ENCODE results near the gene CELA2A. TPM values are rescaled to one million over a fixed set of nuclear protein-coding genes. Genes with fewer than 3 reads are reported as not detected.

The CELA2A gene
- total and polyA plus RNA-seq, 5 donors from 2014 or later, result not detected

DNA sequence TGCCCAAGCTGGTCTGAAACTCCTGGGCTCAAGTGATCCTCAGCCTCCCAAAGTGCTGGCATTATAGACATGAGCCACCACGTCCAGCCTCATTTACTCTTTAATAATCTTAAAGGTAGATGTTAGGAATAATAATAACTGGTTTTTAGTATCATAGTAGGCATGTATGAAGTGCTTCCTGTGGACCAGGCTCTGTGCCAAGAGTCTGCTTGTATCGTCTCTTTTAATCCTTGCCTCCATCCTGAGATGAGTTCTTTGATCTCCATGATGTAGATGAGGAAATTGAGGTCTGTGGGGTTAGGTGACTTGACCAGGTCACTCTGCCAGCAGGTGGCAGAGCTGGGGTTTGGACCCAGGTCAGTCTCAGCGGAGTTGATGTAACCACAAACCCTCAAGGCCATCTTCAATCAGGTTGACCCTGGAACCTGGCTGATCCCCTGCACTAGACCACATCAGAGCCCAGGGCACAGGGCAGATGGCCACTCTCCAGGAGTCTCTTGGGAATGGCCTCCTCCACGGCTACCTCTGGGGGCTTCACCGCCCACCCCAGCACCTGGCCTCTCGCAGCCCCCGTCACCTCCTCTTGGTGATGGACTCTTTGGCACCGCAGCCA is 35.6 kb upstream of the CELA2A start:
- H3K36me3 ChIP-seq (ENCODE audit: control insufficient read depth, insufficient read depth, low read length), result peaks cover 6% of the 10 kb centered on the region

GRCh38 chr1:15422871-15423270 is 33.7 kb upstream of the CELA2A start:
- DNase-seq (no peak), ATAC-seq (ENCODE audit: low read depth in 2 of 2) (no peak)
- H3K27me3 ChIP-seq (ENCODE audit: control insufficient read depth, insufficient read depth, low read length), result no peaks in the 10 kb centered on the region
- H3K9me3 Mint-ChIP-seq, result no peaks in the 10 kb centered on the region
- no peaks in the 10 kb centered on the region for H3K27me3 Mint-ChIP-seq
- peaks cover 12% of the 10 kb centered on the region for H3K36me3 ChIP-seq (ENCODE audit: control insufficient read depth, insufficient read depth, low read length)
- H3K27ac ChIP-seq (ENCODE audit: insufficient read depth, low read length, poor library complexity, severe bottlenecking), result no peak overlapping the region
- H3K4me3 Mint-ChIP-seq, result no peak overlapping the region
- peaks cover 4% of the 10 kb centered on the region for H3K4me1 ChIP-seq (ENCODE audit: control insufficient read depth, insufficient read depth, low read length, poor library complexity, severe bottlenecking)
- no peak overlapping the region for H3K4me3 ChIP-seq (ENCODE audit: low read depth, low read length)
- peaks cover 0 to 24% (median 18%) of the 10 kb centered on the region in 4 donors for H3K4me1 Mint-ChIP-seq
- peaks cover 20% of the 10 kb centered on the region for H3K36me3 Mint-ChIP-seq
- H3K9me3 ChIP-seq (ENCODE audit: control insufficient read depth in 2 of 2, low read length in 2 of 2), result no peaks in the 10 kb centered on the region
- peak overlapping the region in 1 of 3 donors; percentile 64 for H3K27ac Mint-ChIP-seq

More for the DNA sequence above, 35.6 kb upstream of the CELA2A start:
- Histone ChIP-seq H3K27ac (ENCODE audit: insufficient read depth, low read length, poor library complexity, severe bottlenecking) (no peak overlapping the region), H3K27me3 (ENCODE audit: control insufficient read depth, insufficient read depth, low read length) (no peaks in the 10 kb centered on the region), H3K4me3 (ENCODE audit: low read depth, low read length) (no peak overlapping the region), H3K9me3 (ENCODE audit: control insufficient read depth in 2 of 2, low read length in 2 of 2) (no peaks in the 10 kb centered on the region), H3K4me1 (ENCODE audit: control insufficient read depth, insufficient read depth, low read length, poor library complexity, severe bottlenecking) (peaks cover 23% of the 10 kb centered on the region)
- Mint-ChIP-seq H3K9me3 (no peaks in the 10 kb centered on the region), H3K36me3 (peaks cover 10% of the 10 kb centered on the region), H3K27ac (no peak overlapping the region), H3K27me3 (no peaks in the 10 kb centered on the region), H3K4me3 (no peak overlapping the region), H3K4me1 (peaks cover 14 to 43% (median 31%) of the 10 kb centered on the region in 4 donors)
- DNase-seq (no peak), ATAC-seq (ENCODE audit: low read depth in 2 of 2) (no peak)

GRCh38 chr1:15423355-15424077 is 33.0 kb upstream of the CELA2A start:
- H3K4me3 Mint-ChIP-seq, result no peak overlapping the region
- H3K27me3 ChIP-seq (ENCODE audit: control insufficient read depth, insufficient read depth, low read length), result no peaks in the 10 kb centered on the region
- peaks cover 22% of the 10 kb centered on the region for H3K36me3 Mint-ChIP-seq
- H3K36me3 ChIP-seq (ENCODE audit: control insufficient read depth, insufficient read depth, low read length), result peaks cover 12% of the 10 kb centered on the region
- ATAC-seq (ENCODE audit: low read depth in 2 of 2), result no peak
- no peaks in the 10 kb centered on the region for H3K9me3 ChIP-seq (ENCODE audit: control insufficient read depth in 2 of 2, low read length in 2 of 2)
- DNase-seq, result no peak
- no peak overlapping the region for H3K27ac ChIP-seq (ENCODE audit: insufficient read depth, low read length, poor library complexity, severe bottlenecking)
- peaks cover 4% of the 10 kb centered on the region for H3K4me1 ChIP-seq (ENCODE audit: control insufficient read depth, insufficient read depth, low read length, poor library complexity, severe bottlenecking)
- no peaks in the 10 kb centered on the region for H3K9me3 Mint-ChIP-seq
- peak overlapping the region in 2 of 3 donors; percentile 32 to 64 for H3K27ac Mint-ChIP-seq
- no peak overlapping the region for H3K4me3 ChIP-seq (ENCODE audit: low read depth, low read length)
- H3K27me3 Mint-ChIP-seq, result no peaks in the 10 kb centered on the region
- peaks cover 0 to 22% (median 17%) of the 10 kb centered on the region in 4 donors for H3K4me1 Mint-ChIP-seq

GRCh38 chr1:15424146-15424667 is 32.3 kb upstream of the CELA2A start:
- peaks cover 0 to 18% (median 15%) of the 10 kb centered on the region in 4 donors for H3K4me1 Mint-ChIP-seq
- H3K36me3 Mint-ChIP-seq, result peaks cover 22% of the 10 kb centered on the region
- Histone ChIP-seq H3K4me1 (ENCODE audit: control insufficient read depth, insufficient read depth, low read length, poor library complexity, severe bottlenecking) (no peaks in the 10 kb centered on the region), H3K9me3 (ENCODE audit: control insufficient read depth in 2 of 2, low read length in 2 of 2) (no peaks in the 10 kb centered on the region), H3K4me3 (ENCODE audit: low read depth, low read length) (no peak overlapping the region), H3K27ac (ENCODE audit: insufficient read depth, low read length, poor library complexity, severe bottlenecking) (no peak overlapping the region), H3K27me3 (ENCODE audit: control insufficient read depth, insufficient read depth, low read length) (no peaks in the 10 kb centered on the region), H3K36me3 (ENCODE audit: control insufficient read depth, insufficient read depth, low read length) (peaks cover 12% of the 10 kb centered on the region)
- DNase-seq (no peak), ATAC-seq (ENCODE audit: low read depth in 2 of 2) (no peak)
- H3K9me3 Mint-ChIP-seq, result no peaks in the 10 kb centered on the region
- H3K4me3 Mint-ChIP-seq, result no peak overlapping the region
- H3K27me3 Mint-ChIP-seq, result no peaks in the 10 kb centered on the region
- H3K27ac Mint-ChIP-seq, result peak overlapping the region in 2 of 3 donors; percentile 48 to 91

DNA sequence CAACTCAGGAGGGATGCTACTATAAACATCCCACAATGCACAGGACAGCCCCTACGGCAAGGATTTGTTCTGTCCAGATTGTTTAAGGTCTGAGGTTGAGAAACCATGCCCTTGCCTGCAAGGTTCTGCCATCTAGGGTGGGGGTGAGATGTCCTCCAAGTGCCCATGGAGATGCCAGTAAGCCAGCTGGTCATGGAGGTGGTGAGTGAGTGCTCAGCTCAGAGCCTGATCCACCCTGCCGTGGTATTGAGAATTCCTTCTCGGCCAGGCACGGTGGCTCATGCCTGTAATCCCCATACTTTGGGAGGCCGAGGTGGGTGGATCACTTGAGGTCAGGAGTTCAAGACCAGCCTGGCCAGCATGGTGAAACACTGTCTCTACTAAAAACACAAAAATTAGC is 31.6 kb upstream of the CELA2A start:
- Mint-ChIP-seq H3K27me3 (no peaks in the 10 kb centered on the region), H3K27ac (peak overlapping the region in 2 of 3 donors; percentile 20 to 48), H3K36me3 (peaks cover 20% of the 10 kb centered on the region), H3K4me1 (peaks cover 0 to 16% (median 13%) of the 10 kb centered on the region in 4 donors), H3K4me3 (no peak overlapping the region), H3K9me3 (no peaks in the 10 kb centered on the region)
- no peaks in the 10 kb centered on the region for H3K9me3 ChIP-seq (ENCODE audit: control insufficient read depth in 2 of 2, low read length in 2 of 2)
- no peak overlapping the region for H3K4me3 ChIP-seq (ENCODE audit: low read depth, low read length)
- no peaks in the 10 kb centered on the region for H3K27me3 ChIP-seq (ENCODE audit: control insufficient read depth, insufficient read depth, low read length)
- no peak for ATAC-seq (ENCODE audit: low read depth in 2 of 2)
- H3K27ac ChIP-seq (ENCODE audit: insufficient read depth, low read length, poor library complexity, severe bottlenecking), result no peak overlapping the region
- H3K4me1 ChIP-seq (ENCODE audit: control insufficient read depth, insufficient read depth, low read length, poor library complexity, severe bottlenecking), result no peaks in the 10 kb centered on the region
- peaks cover 12% of the 10 kb centered on the region for H3K36me3 ChIP-seq (ENCODE audit: control insufficient read depth, insufficient read depth, low read length)
- no peak for DNase-seq

- no peaks in the 10 kb centered on the region for H3K9me3 Mint-ChIP-seq
- H3K9me3 ChIP-seq (ENCODE audit: control insufficient read depth in 2 of 2, low read length in 2 of 2), result no peaks in the 10 kb centered on the region
- no peaks in the 10 kb centered on the region for H3K4me1 ChIP-seq (ENCODE audit: control insufficient read depth, insufficient read depth, low read length, poor library complexity, severe bottlenecking)
- no peak overlapping the region for H3K4me3 Mint-ChIP-seq
- DNase-seq, result no peak
- no peaks in the 10 kb centered on the region for H3K27me3 Mint-ChIP-seq
- H3K4me1 Mint-ChIP-seq, result peaks cover 0 to 13% (median 10%) of the 10 kb centered on the region in 4 donors
- peaks cover 17% of the 10 kb centered on the region for H3K36me3 Mint-ChIP-seq
- no peak overlapping the region for H3K4me3 ChIP-seq (ENCODE audit: low read depth, low read length)
- no peaks in the 10 kb centered on the region for H3K27me3 ChIP-seq (ENCODE audit: control insufficient read depth, insufficient read depth, low read length)
- H3K36me3 ChIP-seq (ENCODE audit: control insufficient read depth, insufficient read depth, low read length), result peaks cover 12% of the 10 kb centered on the region
- peak overlapping the region; percentile 75 to 97 (median 84) for H3K27ac Mint-ChIP-seq
- peak overlapping the region; percentile 1 for H3K27ac ChIP-seq (ENCODE audit: insufficient read depth, low read length, poor library complexity, severe bottlenecking)
- no peak for ATAC-seq (ENCODE audit: low read depth in 2 of 2)
These were observed 31.0 kb upstream of the CELA2A start for GRCh38 chr1:15425521-15425920.

GRCh38 chr1:15425958-15426357 is 30.6 kb upstream of the CELA2A start:
- H3K27me3 ChIP-seq (ENCODE audit: control insufficient read depth, insufficient read depth, low read length), result no peaks in the 10 kb centered on the region
- Mint-ChIP-seq H3K9me3 (no peaks in the 10 kb centered on the region), H3K27ac (peak overlapping the region; percentile 75 to 97 (median 84)), H3K27me3 (no peaks in the 10 kb centered on the region), H3K36me3 (peaks cover 15% of the 10 kb centered on the region), H3K4me3 (no peak overlapping the region), H3K4me1 (peaks cover 0 to 8% (median 8%) of the 10 kb centered on the region in 4 donors)
- no peak for DNase-seq
- no peak for ATAC-seq (ENCODE audit: low read depth in 2 of 2)
- H3K27ac ChIP-seq (ENCODE audit: insufficient read depth, low read length, poor library complexity, severe bottlenecking), result peak overlapping the region; percentile 1
- no peaks in the 10 kb centered on the region for H3K9me3 ChIP-seq (ENCODE audit: control insufficient read depth in 2 of 2, low read length in 2 of 2)
- H3K4me3 ChIP-seq (ENCODE audit: low read depth, low read length), result no peak overlapping the region
- peaks cover 11% of the 10 kb centered on the region for H3K36me3 ChIP-seq (ENCODE audit: control insufficient read depth, insufficient read depth, low read length)
- no peaks in the 10 kb centered on the region for H3K4me1 ChIP-seq (ENCODE audit: control insufficient read depth, insufficient read depth, low read length, poor library complexity, severe bottlenecking)
